HepG2 (cell line): Measurements from ENCODE around the gene KDM4F. TPM values are rescaled to one million over a fixed set of nuclear protein-coding genes. Genes with fewer than 3 reads are reported as not detected.
A peak's percentile ranks its signal among the peaks of the same experiment; 100 is the strongest.

Experiments used
- ARID5B ChIP-seq: IDR thresholded peaks from 2 replicates; pipeline ENCODE4 v1.4.0; 2020; ENCODE audit warnings: mild to moderate bottlenecking, missing genetic modification reagents
- ARNTL ChIP-seq: sonication (generic); formaldehyde crosslinking; IDR thresholded peaks from 2 replicates; pipeline ENCODE4 v1.4.0; 2020; ENCODE audit warnings: mild to moderate bottlenecking, missing genetic modification reagents
- CBX2 ChIP-seq, 2 experiments: fragments of 200-600 bp in 1 of 2; sonication (generic); formaldehyde crosslinking in 1 of 2; IDR thresholded peaks; 2 replicates each; pipeline versions ENCODE4 v1.7.0 to v1.8.1; 2018 to 2022; ENCODE audit warnings: low read depth in 2 of 2, low read length in 1 of 2, mild to moderate bottlenecking in 1 of 2, missing genetic modification reagents in 1 of 2
- ETV6 ChIP-seq: sonication (generic); formaldehyde crosslinking; conservative IDR thresholded peaks from 2 replicates; pipeline ENCODE4 v1.4.0; 2020; ENCODE audit warnings: missing genetic modification reagents
- HOXA5 ChIP-seq: sonication (generic); formaldehyde crosslinking; IDR thresholded peaks from 2 replicates; pipeline ENCODE4 v1.4.0; 2020; ENCODE audit warnings: missing genetic modification reagents
- IKZF4 ChIP-seq: sonication (generic); formaldehyde crosslinking; IDR thresholded peaks from 2 replicates; pipeline ENCODE4 v1.5.1; 2020; ENCODE audit warnings: borderline replicate concordance, mild to moderate bottlenecking, low read depth, missing genetic modification reagents; ENCODE audit errors: not compliant biosample characterization
- IRF9 ChIP-seq: sonication (generic); formaldehyde crosslinking; IDR thresholded peaks from 2 replicates; pipeline ENCODE4 v1.8.0; 2022; ENCODE audit warnings: missing genetic modification reagents, mild to moderate bottlenecking, borderline replicate concordance
- MEIS1 ChIP-seq: sonication (generic); formaldehyde crosslinking; IDR thresholded peaks from 2 replicates; pipeline ENCODE4 v1.9.0; 2021; ENCODE audit warnings: mild to moderate bottlenecking, missing genetic modification reagents, moderate library complexity, borderline replicate concordance
- NFRKB ChIP-seq: fragments of 450-650 bp; IDR thresholded peaks from 2 replicates; pipeline ENCODE4 v1.6.1; 2017
- PLSCR1 ChIP-seq: sonication (generic); formaldehyde crosslinking; IDR thresholded peaks from 2 replicates; pipeline ENCODE4 v1.5.0; 2020; ENCODE audit warnings: missing genetic modification reagents, mild to moderate bottlenecking, borderline replicate concordance
- SALL1 ChIP-seq: sonication (generic); formaldehyde crosslinking; IDR thresholded peaks from 2 replicates; pipeline ENCODE4 v1.8.0; 2022; ENCODE audit warnings: mild to moderate bottlenecking, missing genetic modification reagents
- SNAPC4 ChIP-seq: sonication (generic); formaldehyde crosslinking; IDR thresholded peaks from 2 replicates; pipeline ENCODE4 v1.4.0; 2020; ENCODE audit warnings: mild to moderate bottlenecking, missing genetic modification reagents
- SRSF1 ChIP-seq: fragments of 200-400 bp; formaldehyde crosslinking; optimal IDR thresholded peaks from 2 replicates; pipeline ENCODE3; 2017; ENCODE audit warnings: mild to moderate bottlenecking, low read depth, low read length, moderate library complexity
- ZC3H13 ChIP-seq: sonication (generic); formaldehyde crosslinking; IDR thresholded peaks from 2 replicates; pipeline ENCODE4 v1.8.1; 2023; ENCODE audit warnings: mild to moderate bottlenecking, missing genetic modification reagents, moderate library complexity
- ZNF329 ChIP-seq: sonication (generic); formaldehyde crosslinking; IDR thresholded peaks from 2 replicates; pipeline ENCODE4 v1.9.0; 2021; ENCODE audit warnings: low read depth, mild to moderate bottlenecking, missing genetic modification reagents
- ZNF749 ChIP-seq: sonication (generic); formaldehyde crosslinking; IDR thresholded peaks from 2 replicates; pipeline ENCODE4 v1.8.0; 2022; ENCODE audit warnings: mild to moderate bottlenecking, missing genetic modification reagents, moderate library complexity, borderline replicate concordance
- ZNF816 ChIP-seq: sonication (generic); formaldehyde crosslinking; IDR thresholded peaks from 2 replicates; pipeline ENCODE4 v1.8.0; 2022; ENCODE audit warnings: missing genetic modification reagents, mild to moderate bottlenecking, borderline replicate concordance
- polyA plus RNA-seq, 8 experiments: library from polyadenylated mRNA; depleted of rRNA in 3 of 8; stranded (reverse) in 7 of 8; unstranded in 1 of 8; fragments of >200 nt; fragmentation: Illumina TruSeq in 4 of 8; extraction: Trizol in 4 of 8; gene quantifications; 2 replicates each; pipeline versions ENCODE4 v1.2.1 to v1.2.3, GENCODE V29; 2011 to 2016; ENCODE audit warnings: low read depth in 4 of 8, missing spikeins in 1 of 8, mixed read lengths in 1 of 8; ENCODE audit not compliant: insufficient read depth in 1 of 8
- total RNA-seq, 5 experiments: library from RNA; depleted of rRNA; stranded (reverse); fragments of >200 nt; fragmentation: Illumina TruSeq; extraction: Trizol; gene quantifications; 2 replicates each; pipeline ENCODE4 v1.2.3, GENCODE V29; 2016; ENCODE audit warnings: low read depth in 1 of 5

The KDM4F gene
- total and polyA plus RNA-seq, 2 of the 13 experiments (the other 11 are each of a cell fraction or from before 2014, with no cell fraction given): not detected

- no peak; the same call in 1 of the 2 replicates for TF ChIP-seq IRF9
- TF ChIP-seq NFRKB: no peak
- TF ChIP-seq SALL1 (CRISPR knock-in tag): peak; percentile 78
- TF ChIP-seq CBX2 (IDR thresholded peaks at IDR 0.05; ENCODE audit: low read depth, low read length): no peak
- TF ChIP-seq CBX2 (CRISPR knock-in tag; IDR thresholded peaks at IDR 0.05; ENCODE audit: low read depth): 0 out of 2 replicates have a peak, but pooled peaks have one; percentile 61
- TF ChIP-seq IKZF4 (CRISPR knock-in tag): no peak
- no peak for TF ChIP-seq PLSCR1
- TF ChIP-seq SNAPC4: no peak
- peak; percentile 53; the same call in 1 of the 2 replicates for TF ChIP-seq ARNTL (CRISPR knock-in tag)
- TF ChIP-seq HOXA5 (CRISPR knock-in tag): peak; percentile 72
- peak; percentile 86 for TF ChIP-seq ZC3H13 (CRISPR knock-in tag)
- no peak; the same call in 1 of the 2 replicates for TF ChIP-seq ZNF329 (CRISPR knock-in tag)
- TF ChIP-seq ARID5B (CRISPR knock-in tag): peak; percentile 54
- TF ChIP-seq SRSF1: peak; percentile 73
- TF ChIP-seq ETV6 (CRISPR knock-in tag): peak; percentile 18
- no peak for TF ChIP-seq ZNF816 (CRISPR knock-in tag)
- no peak; the same call in none of the 2 replicates for TF ChIP-seq ZNF749 (CRISPR knock-in tag)
- TF ChIP-seq MEIS1 (CRISPR knock-in tag): peak; percentile 68; the same call in 1 of the 2 replicates
These were observed 18.0 kb downstream of the KDM4F start (continued) for GRCh38 chr11:95067039-95067840.
